ENCODE data around the gene FFAR1. TPM values are rescaled to one million over a fixed set of nuclear protein-coding genes. Genes with fewer than 3 reads are reported as not detected.
"Not testable (repeated sequence)": the region's sequence is repeated elsewhere in the genome, so short reads cannot be mapped to it uniquely, and the experiment has no call there.

The FFAR1 gene
- total RNA-seq, 1 experiment from 2014 or later, result 0.44 TPM

DNA sequence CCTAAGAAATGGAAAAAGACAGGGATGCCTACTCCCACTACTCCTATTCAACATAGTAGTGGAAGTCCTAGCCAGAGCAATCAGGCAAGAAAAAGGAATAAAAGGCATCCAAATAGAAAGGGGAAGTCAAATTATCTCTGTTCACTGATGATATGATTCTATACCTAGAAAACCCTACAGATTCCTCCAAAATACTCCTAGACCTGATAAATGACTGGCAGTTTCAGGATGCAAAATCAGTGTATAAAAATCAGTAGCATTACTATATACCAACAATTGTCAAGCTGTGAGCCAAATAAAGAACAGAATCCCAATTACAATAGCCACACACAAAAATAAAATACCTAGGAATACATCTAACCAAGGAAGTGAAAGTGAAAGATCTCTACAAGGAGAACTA lies 21.8 kb downstream of the FFAR1 start:
- H3F3A ChIP-seq (ENCODE audit: insufficient read depth, low read depth), result 0 out of 2 replicates have a peak, but pooled peaks cover 3% of the 10 kb centered on the region
- POLR2A ChIA-PET (ENCODE audit: unreplicated experiment), result no interaction called here
- H3K4me2 ChIP-seq, result no peak overlapping the region
- intact Hi-C loops (cut with micrococcal nuclease; ENCODE audit: unreplicated experiment), result no loop called here
- H2AFZ ChIP-seq, result no peak overlapping the region
- no peak for DNase-seq
- H3K27ac ChIP-seq, result no peak overlapping the region
- H3K4me1 ChIP-seq (replicated peaks; ENCODE audit: insufficient read depth), result no peaks in the 10 kb centered on the region
- no peaks in the 10 kb centered on the region for H3K79me2 ChIP-seq (ENCODE audit: low read depth)
- TF ChIP-seq EZH2 (IDR thresholded peaks at IDR 0.05; ENCODE audit: low read depth) (no peak), CTCF (conservative IDR thresholded peaks at IDR 0.05) (no peak)
- no peaks in the 10 kb centered on the region for H3K9me3 ChIP-seq (ENCODE audit: insufficient read depth, low read depth)
- no peaks in the 10 kb centered on the region for H3K9me2 ChIP-seq (ENCODE audit: insufficient read depth)
- H3K27me3 ChIP-seq (ENCODE audit: insufficient read depth, low read depth), result peaks cover 23% of the 10 kb centered on the region
- no TSS peak for BruUV-seq (replicated peaks)
- no peaks in the 10 kb centered on the region for H3K36me3 ChIP-seq (ENCODE audit: low read depth)
- no peaks in the 10 kb centered on the region for H4K20me1 ChIP-seq (ENCODE audit: insufficient read depth)
- CTCF ChIA-PET, result no interaction called here
- no peak overlapping the region for H3K4me3 ChIP-seq

GRCh38 chr19:35370722-35371121 lies 23.0 kb downstream of the FFAR1 start, which contains the start of gene GPR42:
Gene GPR42 (plus strand): TSS chr19:35371068. CDS start chr19:35371360, 292 bp downstream.
- TF ChIP-seq CTCF (conservative IDR thresholded peaks at IDR 0.05), result no peak
- no peak for TF ChIP-seq EZH2 (IDR thresholded peaks at IDR 0.05; ENCODE audit: low read depth)
- POLR2A ChIA-PET (ENCODE audit: unreplicated experiment), result no interaction called here
- CTCF ChIA-PET, result no interaction called here
- H3K4me2 ChIP-seq, result no peak within 1 kb of the TSS
- no peak for DNase-seq
- BruUV-seq (replicated peaks), result no TSS peak
- no peaks in the 10 kb centered on the region for H3K36me3 ChIP-seq (ENCODE audit: low read depth)
- no peak within 1 kb of the TSS for H3K4me3 ChIP-seq
- H3K9me3 ChIP-seq (ENCODE audit: insufficient read depth, low read depth), result no peaks in the 10 kb centered on the region
- H3K4me1 ChIP-seq (replicated peaks; ENCODE audit: insufficient read depth), result no peaks in the 10 kb centered on the region
- H3K27me3 ChIP-seq (ENCODE audit: insufficient read depth, low read depth), result peaks cover 23% of the 10 kb centered on the region
- H4K20me1 ChIP-seq (ENCODE audit: insufficient read depth), result no peaks in the 10 kb centered on the region
- intact Hi-C loops (cut with micrococcal nuclease; ENCODE audit: unreplicated experiment), result no loop called here
- H2AFZ ChIP-seq, result no peak within 1 kb of the TSS
- no peak within 1 kb of the TSS for H3K27ac ChIP-seq
- 0 out of 2 replicates have a peak, but pooled peaks cover 5% of the 10 kb centered on the region for H3F3A ChIP-seq (ENCODE audit: insufficient read depth, low read depth)
- H3K9me2 ChIP-seq (ENCODE audit: insufficient read depth), result no peaks in the 10 kb centered on the region
- H3K79me2 ChIP-seq (ENCODE audit: low read depth), result no peaks in the 10 kb centered on the region

DNA sequence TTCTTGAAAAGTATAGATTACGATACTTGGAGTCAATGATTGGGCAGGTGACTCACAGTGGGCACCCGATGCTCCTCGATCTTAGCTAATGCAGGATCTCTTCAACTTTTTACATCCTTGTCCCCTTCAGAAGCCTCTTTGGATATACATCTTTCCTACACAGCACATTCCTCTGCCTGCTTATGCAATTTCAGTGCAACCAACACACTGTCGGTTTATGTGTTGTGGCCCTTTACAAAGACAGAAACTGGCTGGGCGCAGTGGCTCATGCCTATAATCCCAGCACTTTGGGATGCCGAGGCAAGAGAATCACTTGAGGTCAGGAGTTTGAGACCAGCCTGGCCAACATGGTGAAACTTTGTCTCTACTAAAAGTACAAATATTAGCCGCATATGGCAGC lies 25.8 kb downstream of the FFAR1 start:
- no TSS peak for BruUV-seq (replicated peaks)
- CTCF ChIA-PET, result no interaction called here
- POLR2A ChIA-PET (ENCODE audit: unreplicated experiment), result no interaction called here

GRCh38 chr19:35374031-35374430 lies 26.3 kb downstream of the FFAR1 start:
- DNase-seq; H3K36me3 ChIP-seq (ENCODE audit: low read depth); CTCF ChIA-PET: not testable (repeated sequence)

More for the DNA sequence above, 25.8 kb downstream of the FFAR1 start:
- no peak overlapping the region for H2AFZ ChIP-seq
- no peaks in the 10 kb centered on the region for H4K20me1 ChIP-seq (ENCODE audit: insufficient read depth)
- no peaks in the 10 kb centered on the region for H3K4me1 ChIP-seq (replicated peaks; ENCODE audit: insufficient read depth)
- no peaks in the 10 kb centered on the region for H3K79me2 ChIP-seq (ENCODE audit: low read depth)
- 0 out of 2 replicates have a peak, but pooled peaks cover 5% of the 10 kb centered on the region for H3F3A ChIP-seq (ENCODE audit: insufficient read depth, low read depth)
- no peak overlapping the region for H3K4me2 ChIP-seq
- DNase-seq, result no peak
- intact Hi-C loops (cut with micrococcal nuclease; ENCODE audit: unreplicated experiment), result no loop called here
- peaks cover 11% of the 10 kb centered on the region; the same call in 1 of the 2 replicates for H3K27me3 ChIP-seq (ENCODE audit: insufficient read depth, low read depth)
- TF ChIP-seq CTCF (conservative IDR thresholded peaks at IDR 0.05) (no peak), EZH2 (IDR thresholded peaks at IDR 0.05; ENCODE audit: low read depth) (no peak)
- no peaks in the 10 kb centered on the region for H3K9me2 ChIP-seq (ENCODE audit: insufficient read depth)
- no peaks in the 10 kb centered on the region for H3K9me3 ChIP-seq (ENCODE audit: insufficient read depth, low read depth)
- no peak overlapping the region for H3K27ac ChIP-seq
- H3K36me3 ChIP-seq (ENCODE audit: low read depth), result no peaks in the 10 kb centered on the region
- no peak overlapping the region for H3K4me3 ChIP-seq

More at GRCh38 chr19:35374031-35374430, 26.3 kb downstream of the FFAR1 start:
- H3K9me2 ChIP-seq (ENCODE audit: insufficient read depth); POLR2A ChIA-PET (ENCODE audit: unreplicated experiment); H4K20me1 ChIP-seq (ENCODE audit: insufficient read depth); H3K79me2 ChIP-seq (ENCODE audit: low read depth); BruUV-seq (replicated peaks); H3F3A ChIP-seq (ENCODE audit: insufficient read depth, low read depth); H3K9me3 ChIP-seq (ENCODE audit: insufficient read depth, low read depth); H2AFZ ChIP-seq; H3K4me3 ChIP-seq; H3K27ac ChIP-seq; H3K4me2 ChIP-seq; H3K4me1 ChIP-seq (replicated peaks; ENCODE audit: insufficient read depth); intact Hi-C loops (cut with micrococcal nuclease; ENCODE audit: unreplicated experiment): not testable (repeated sequence)
- H3K27me3 ChIP-seq (ENCODE audit: insufficient read depth, low read depth), result peaks cover 15% of the 10 kb centered on the region; the same call in 1 of the 2 replicates

Measured in PC-9 (cell line).